SH-SY5Y (cell line): Measurements from ENCODE around the gene MBD3.

Source experiments
- GATA2 ChIP-seq: IDR thresholded peaks from 2 replicates; pipeline ENCODE4 v1.6.1; 2011; ENCODE audit warnings: mild to moderate bottlenecking, low read depth, low read length
- GATA3 ChIP-seq: IDR thresholded peaks from 2 replicates; pipeline ENCODE4 v1.6.1; 2011; ENCODE audit warnings: low read depth, mild to moderate bottlenecking, low read length, moderate library complexity

GRCh38 chr19:1620502-1620901 is 27.8 kb upstream of the MBD3 start:
- TF ChIP-seq GATA3 (no peak), GATA2 (no peak)
